OCI-LY7 (cell line): ENCODE measurements around the gene MAOA. TPM values are rescaled to one million over a fixed set of nuclear protein-coding genes. Genes with fewer than 3 reads are reported as not detected.

Source experiments
- BruUV-seq: library from RNA; stranded (reverse); fragments of 400-500 nt; replicated peaks from 2 replicates; lab custom pipeline; 2021; lab: Mats Ljungman, UMichigan
- CTCF ChIA-PET: fragments of 300-600 bp; sonication (Branson Sonifier 250); formaldehyde crosslinking; loops from one replicate; lab custom pipeline; 2022; ENCODE audit warnings: antibody characterized with exemption; ENCODE audit not compliant: unreplicated experiment; lab: Charles Lee
- POLR2A ChIA-PET: fragments of 300-600 bp; sonication (Branson Sonifier 250); formaldehyde crosslinking; loops from one replicate; lab custom pipeline; 2022; ENCODE audit warnings: antibody characterized with exemption; lab: Charles Lee
- DNase-seq: peaks from one replicate; pipeline ENCODE4 v3.0.0-alpha.2; 2015; ENCODE audit warnings: low spot score
- H2AFZ ChIP-seq: fragments of 200-600 bp; sonication (generic), shearing (Covaris generic); 2 replicates; pipeline ENCODE4 v1.6.1; 2014; ENCODE audit warnings: mild to moderate bottlenecking, antibody characterized with exemption, low read length, moderate library complexity
- H3K27ac ChIP-seq: fragments of 200-600 bp; sonication (generic); 2 replicates; pipeline ENCODE4 v1.5.1; 2014; ENCODE audit warnings: mixed run types, low read depth, mild to moderate bottlenecking, moderate library complexity, low read length, inconsistent platforms; ENCODE audit not compliant: poor library complexity, severe bottlenecking
- H3K36me3 ChIP-seq: fragments of 200-600 bp; sonication (generic); 2 replicates; pipeline ENCODE4 v1.6.1; 2014; ENCODE audit warnings: mild to moderate bottlenecking, antibody characterized with exemption, low read length, moderate library complexity, mixed read lengths; ENCODE audit not compliant: insufficient read depth
- H3K4me1 ChIP-seq: fragments of 200-600 bp; sonication (generic); 2 replicates; pipeline ENCODE4 v1.5.1; 2014; ENCODE audit warnings: mild to moderate bottlenecking, low read length; ENCODE audit not compliant: insufficient read depth, poor library complexity, severe bottlenecking
- H3K4me2 ChIP-seq: fragments of 200-600 bp; sonication (generic); 2 replicates; pipeline ENCODE4 v1.6.1; 2014; ENCODE audit warnings: mild to moderate bottlenecking, low read length
- H3K4me3 ChIP-seq: fragments of 200-600 bp; sonication (generic); 2 replicates; pipeline ENCODE4 v1.5.1; 2014; ENCODE audit warnings: mild to moderate bottlenecking, low read depth, low read length; ENCODE audit not compliant: poor library complexity, severe bottlenecking
- H3K79me2 ChIP-seq: fragments of 200-600 bp; sonication (generic); 2 replicates; pipeline ENCODE4 v1.6.1; 2016; ENCODE audit warnings: low read depth, mild to moderate bottlenecking, low read length, moderate library complexity, mixed read lengths; ENCODE audit not compliant: insufficient read depth
- H3K9me2 ChIP-seq: fragments of 200-600 bp; sonication (generic); 2 replicates; pipeline ENCODE4 v1.6.1; 2016; ENCODE audit warnings: mild to moderate bottlenecking, low read length, mixed read lengths; ENCODE audit not compliant: insufficient read depth
- H3K9me3 ChIP-seq: fragments of 200-600 bp; sonication (generic); 2 replicates; pipeline ENCODE4 v1.6.1; 2014; ENCODE audit warnings: mild to moderate bottlenecking, mixed run types, low read length, mixed read lengths
- H4K20me1 ChIP-seq: fragments of 200-600 bp; sonication (generic); 2 replicates; pipeline ENCODE4 v1.6.1; 2014; ENCODE audit warnings: mild to moderate bottlenecking, antibody characterized with exemption, low read length, moderate library complexity, mixed read lengths; ENCODE audit not compliant: insufficient read depth
- EZH2phosphoT487 ChIP-seq: fragments of 200-600 bp; sonication (generic); IDR thresholded peaks from 2 replicates; pipeline ENCODE4 v1.6.1; 2018; ENCODE audit warnings: low read depth, borderline replicate concordance, mild to moderate bottlenecking, mixed run types, antibody characterized with exemption, low read length, moderate library complexity, mixed read lengths
- intact Hi-C: fragments of 100-400 bp; cut with micrococcal nuclease; formaldehyde crosslinking; loops from one replicate; pipeline ENCODE4 v1.10.0; 2022; ENCODE audit not compliant: unreplicated experiment
- total RNA-seq, 2 experiments: library from RNA; depleted of rRNA in 1 of 2; stranded (reverse); fragments of >200 nt in 1 of 2; shearing (Covaris generic) in 1 of 2; gene quantifications; 2 replicates each; pipeline ENCODE4 v1.2.3, GENCODE V29; 2014 to 2022
- TF ChIP-seq, protein P1 (sequence below): fragments of 200-600 bp; sonication (generic); conservative IDR thresholded peaks from 2 replicates; pipeline ENCODE4 v1.5.1; 2014; ENCODE audit warnings: mild to moderate bottlenecking, antibody characterized with exemption, low read length, moderate library complexity, mixed read lengths

The MAOA gene
- total RNA-seq, 2 experiments from 2014 or later = not detected

DNA sequence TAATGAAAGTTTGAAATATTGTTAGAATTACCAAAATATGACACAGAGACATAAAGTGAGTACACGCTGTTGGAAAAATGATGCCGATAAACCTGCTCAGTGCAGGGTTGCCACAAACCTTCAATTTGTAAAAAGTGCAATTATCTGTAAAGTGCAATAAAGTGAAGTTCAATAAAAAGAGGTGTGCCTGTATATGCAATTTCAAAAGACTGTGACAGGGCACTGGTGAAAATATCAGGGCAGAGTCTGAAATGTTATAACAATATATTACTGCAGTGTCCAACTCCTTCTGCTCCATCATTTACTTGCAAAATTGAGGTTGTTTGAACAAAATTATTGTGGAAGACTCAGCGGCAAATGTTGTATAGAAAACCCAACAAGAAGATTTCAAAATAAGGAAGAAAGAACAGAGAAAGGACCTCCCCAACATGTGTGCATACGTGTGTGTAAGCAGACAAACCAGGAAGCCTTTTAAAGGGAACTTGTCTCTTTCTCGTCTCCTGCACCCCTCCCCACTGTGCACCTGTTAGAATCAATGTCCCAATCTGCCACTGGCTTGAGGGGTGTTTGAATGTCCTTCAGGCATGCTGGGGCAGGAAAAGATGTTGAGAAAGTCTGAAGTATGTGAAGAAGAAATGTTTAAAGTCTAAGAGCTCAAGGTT lies 130.0 kb downstream of the MAOA start:
- Histone ChIP-seq H3K9me3 (no peaks in the 10 kb centered on the region), H3K36me3 (no peaks in the 10 kb centered on the region), H3K27ac (no peak overlapping the region), H3K9me2 (no peaks in the 10 kb centered on the region), H3K79me2 (no peaks in the 10 kb centered on the region), H2AFZ (no peak overlapping the region), H3K4me1 (no peaks in the 10 kb centered on the region), H4K20me1 (no peaks in the 10 kb centered on the region), H3K4me2 (no peak overlapping the region), H3K4me3 (no peak overlapping the region)
- BruUV-seq = no TSS peak
- TF ChIP-seq, protein P1, sequence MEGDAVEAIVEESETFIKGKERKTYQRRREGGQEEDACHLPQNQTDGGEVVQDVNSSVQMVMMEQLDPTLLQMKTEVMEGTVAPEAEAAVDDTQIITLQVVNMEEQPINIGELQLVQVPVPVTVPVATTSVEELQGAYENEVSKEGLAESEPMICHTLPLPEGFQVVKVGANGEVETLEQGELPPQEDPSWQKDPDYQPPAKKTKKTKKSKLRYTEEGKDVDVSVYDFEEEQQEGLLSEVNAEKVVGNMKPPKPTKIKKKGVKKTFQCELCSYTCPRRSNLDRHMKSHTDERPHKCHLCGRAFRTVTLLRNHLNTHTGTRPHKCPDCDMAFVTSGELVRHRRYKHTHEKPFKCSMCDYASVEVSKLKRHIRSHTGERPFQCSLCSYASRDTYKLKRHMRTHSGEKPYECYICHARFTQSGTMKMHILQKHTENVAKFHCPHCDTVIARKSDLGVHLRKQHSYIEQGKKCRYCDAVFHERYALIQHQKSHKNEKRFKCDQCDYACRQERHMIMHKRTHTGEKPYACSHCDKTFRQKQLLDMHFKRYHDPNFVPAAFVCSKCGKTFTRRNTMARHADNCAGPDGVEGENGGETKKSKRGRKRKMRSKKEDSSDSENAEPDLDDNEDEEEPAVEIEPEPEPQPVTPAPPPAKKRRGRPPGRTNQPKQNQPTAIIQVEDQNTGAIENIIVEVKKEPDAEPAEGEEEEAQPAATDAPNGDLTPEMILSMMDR = no peak
- TF ChIP-seq EZH2phosphoT487 = no peak
- ChIA-PET POLR2A (no interaction called here), CTCF (no interaction called here)
- intact Hi-C loops = no loop called here
- no peak for DNase-seq

Other genes starting within 250 kb of the MAOA start
- not detected in 2 replicates for gene MAOB, start 226.2 kb downstream of the MAOA start, total RNA-seq (2014; rRNA removed; shearing (Covaris generic))
- gene MAOB, start 226.2 kb downstream of the MAOA start, total RNA-seq (2022) = not detected in 2 replicates